ENCODE results near the gene PTGS2. TPM values are rescaled to one million over a fixed set of nuclear protein-coding genes. Genes with fewer than 3 reads are reported as not detected.

Gene PTGS2
- total and polyA plus RNA-seq, 2 experiments from 2014 or later, result 0.11 to 0.17 TPM

DNA sequence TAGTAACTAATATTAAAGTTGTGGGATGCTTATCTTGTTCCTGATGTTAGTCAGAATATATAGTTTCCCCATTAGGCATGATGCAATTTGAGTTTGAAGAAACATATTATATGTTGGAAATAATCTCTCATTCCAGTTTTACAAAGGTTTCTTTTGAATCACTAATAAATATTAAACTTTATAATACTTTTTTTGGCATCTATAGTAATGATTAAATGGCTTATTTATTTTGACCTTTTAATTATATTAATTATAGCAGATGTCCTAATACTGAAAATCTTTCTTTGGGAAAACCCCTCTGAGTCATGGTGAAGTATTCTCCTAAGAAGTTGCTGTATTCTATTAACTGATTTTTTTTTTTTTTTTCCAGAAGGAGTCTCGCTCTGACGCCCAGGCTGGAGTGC, 28.5 kb upstream of the PTGS2 start (continued):
- TF ChIP-seq, protein P1, sequence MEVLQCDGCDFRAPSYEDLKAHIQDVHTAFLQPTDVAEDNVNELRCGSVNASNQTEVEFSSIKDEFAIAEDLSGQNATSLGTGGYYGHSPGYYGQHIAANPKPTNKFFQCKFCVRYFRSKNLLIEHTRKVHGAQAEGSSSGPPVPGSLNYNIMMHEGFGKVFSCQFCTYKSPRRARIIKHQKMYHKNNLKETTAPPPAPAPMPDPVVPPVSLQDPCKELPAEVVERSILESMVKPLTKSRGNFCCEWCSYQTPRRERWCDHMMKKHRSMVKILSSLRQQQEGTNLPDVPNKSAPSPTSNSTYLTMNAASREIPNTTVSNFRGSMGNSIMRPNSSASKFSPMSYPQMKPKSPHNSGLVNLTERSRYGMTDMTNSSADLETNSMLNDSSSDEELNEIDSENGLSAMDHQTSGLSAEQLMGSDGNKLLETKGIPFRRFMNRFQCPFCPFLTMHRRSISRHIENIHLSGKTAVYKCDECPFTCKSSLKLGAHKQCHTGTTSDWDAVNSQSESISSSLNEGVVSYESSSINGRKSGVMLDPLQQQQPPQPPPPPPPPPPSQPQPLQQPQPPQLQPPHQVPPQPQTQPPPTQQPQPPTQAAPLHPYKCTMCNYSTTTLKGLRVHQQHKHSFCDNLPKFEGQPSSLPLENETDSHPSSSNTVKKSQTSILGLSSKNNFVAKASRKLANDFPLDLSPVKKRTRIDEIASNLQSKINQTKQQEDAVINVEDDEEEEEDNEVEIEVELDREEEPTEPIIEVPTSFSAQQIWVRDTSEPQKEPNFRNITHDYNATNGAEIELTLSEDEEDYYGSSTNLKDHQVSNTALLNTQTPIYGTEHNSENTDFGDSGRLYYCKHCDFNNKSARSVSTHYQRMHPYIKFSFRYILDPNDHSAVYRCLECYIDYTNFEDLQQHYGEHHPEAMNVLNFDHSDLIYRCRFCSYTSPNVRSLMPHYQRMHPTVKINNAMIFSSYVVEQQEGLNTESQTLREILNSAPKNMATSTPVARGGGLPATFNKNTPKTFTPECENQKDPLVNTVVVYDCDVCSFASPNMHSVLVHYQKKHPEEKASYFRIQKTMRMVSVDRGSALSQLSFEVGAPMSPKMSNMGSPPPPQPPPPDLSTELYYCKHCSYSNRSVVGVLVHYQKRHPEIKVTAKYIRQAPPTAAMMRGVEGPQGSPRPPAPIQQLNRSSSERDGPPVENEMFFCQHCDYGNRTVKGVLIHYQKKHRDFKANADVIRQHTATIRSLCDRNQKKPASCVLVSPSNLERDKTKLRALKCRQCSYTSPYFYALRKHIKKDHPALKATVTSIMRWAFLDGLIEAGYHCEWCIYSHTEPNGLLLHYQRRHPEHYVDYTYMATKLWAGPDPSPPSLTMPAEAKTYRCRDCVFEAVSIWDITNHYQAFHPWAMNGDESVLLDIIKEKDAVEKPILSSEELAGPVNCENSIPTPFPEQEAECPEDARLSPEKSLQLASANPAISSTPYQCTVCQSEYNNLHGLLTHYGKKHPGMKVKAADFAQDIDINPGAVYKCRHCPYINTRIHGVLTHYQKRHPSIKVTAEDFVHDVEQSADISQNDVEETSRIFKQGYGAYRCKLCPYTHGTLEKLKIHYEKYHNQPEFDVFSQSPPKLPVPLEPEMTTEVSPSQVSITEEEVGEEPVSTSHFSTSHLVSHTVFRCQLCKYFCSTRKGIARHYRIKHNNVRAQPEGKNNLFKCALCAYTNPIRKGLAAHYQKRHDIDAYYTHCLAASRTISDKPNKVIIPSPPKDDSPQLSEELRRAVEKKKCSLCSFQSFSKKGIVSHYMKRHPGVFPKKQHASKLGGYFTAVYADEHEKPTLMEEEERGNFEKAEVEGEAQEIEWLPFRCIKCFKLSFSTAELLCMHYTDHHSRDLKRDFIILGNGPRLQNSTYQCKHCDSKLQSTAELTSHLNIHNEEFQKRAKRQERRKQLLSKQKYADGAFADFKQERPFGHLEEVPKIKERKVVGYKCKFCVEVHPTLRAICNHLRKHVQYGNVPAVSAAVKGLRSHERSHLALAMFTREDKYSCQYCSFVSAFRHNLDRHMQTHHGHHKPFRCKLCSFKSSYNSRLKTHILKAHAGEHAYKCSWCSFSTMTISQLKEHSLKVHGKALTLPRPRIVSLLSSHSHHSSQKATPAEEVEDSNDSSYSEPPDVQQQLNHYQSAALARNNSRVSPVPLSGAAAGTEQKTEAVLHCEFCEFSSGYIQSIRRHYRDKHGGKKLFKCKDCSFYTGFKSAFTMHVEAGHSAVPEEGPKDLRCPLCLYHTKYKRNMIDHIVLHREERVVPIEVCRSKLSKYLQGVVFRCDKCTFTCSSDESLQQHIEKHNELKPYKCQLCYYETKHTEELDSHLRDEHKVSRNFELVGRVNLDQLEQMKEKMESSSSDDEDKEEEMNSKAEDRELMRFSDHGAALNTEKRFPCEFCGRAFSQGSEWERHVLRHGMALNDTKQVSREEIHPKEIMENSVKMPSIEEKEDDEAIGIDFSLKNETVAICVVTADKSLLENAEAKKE (CRISPR knock-in tag; IDR thresholded peaks at IDR 0.05), result no peak
- no peak for TF ChIP-seq NANOG (IDR thresholded peaks at IDR 0.05; ENCODE audit: borderline replicate concordance)

DNA sequence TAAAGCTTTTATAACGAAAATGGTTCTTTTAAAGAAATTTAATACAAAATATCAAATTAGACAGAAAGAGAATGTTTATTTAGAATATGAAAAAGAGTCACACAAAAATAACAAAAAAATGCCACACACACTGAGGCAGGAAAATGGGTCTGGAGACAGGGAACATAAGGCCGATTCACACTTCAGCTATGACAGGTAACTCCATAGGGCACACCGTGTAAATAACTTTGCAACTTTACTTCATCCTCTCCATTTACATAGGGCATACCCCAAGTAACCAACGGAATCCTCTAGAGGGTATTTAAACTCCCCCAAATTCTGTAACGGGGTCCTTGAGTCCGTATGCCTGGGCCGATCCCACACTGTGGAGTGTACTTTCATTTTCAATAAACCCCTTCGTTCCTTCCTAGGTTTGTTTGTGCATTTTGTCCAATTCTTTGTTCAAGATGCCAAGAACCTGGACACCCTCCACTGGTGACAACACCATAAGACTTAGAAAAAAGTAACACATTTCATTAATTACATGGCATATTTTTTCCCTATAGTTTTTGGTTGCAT, 23.1 kb upstream of the PTGS2 start:
- H2AFZ ChIP-seq, result no peak overlapping the region
- no peaks in the 10 kb centered on the region for H3K36me3 ChIP-seq (ENCODE audit: insufficient read depth)
- Mint-ChIP-seq H3K4me3 (no peak overlapping the region), H3K9me3 (no peaks in the 10 kb centered on the region), H3K36me3 (ENCODE audit: low read depth) (no peaks in the 10 kb centered on the region), H3K27me3 (ENCODE audit: insufficient read depth, low read depth, poor library complexity) (no peaks in the 10 kb centered on the region), H3K4me1 (no peaks in the 10 kb centered on the region), H3K27ac (no peak overlapping the region)
- ATAC-seq (no peak), DNase-seq (ENCODE audit: low spot score) (no peak)
- no peak overlapping the region for H3K4me3 ChIP-seq
- H3K4me1 ChIP-seq (ENCODE audit: insufficient read depth), result no peaks in the 10 kb centered on the region
- H3K4me2 ChIP-seq, result no peak overlapping the region
- H3K79me2 ChIP-seq (replicated peaks; ENCODE audit: insufficient read depth), result no peaks in the 10 kb centered on the region
- 0 out of 2 replicates have a peak, but pooled peaks cover 3% of the 10 kb centered on the region for H3K9me2 ChIP-seq (ENCODE audit: insufficient read depth)
- H3F3A ChIP-seq (replicated peaks; ENCODE audit: low read depth), result no peaks in the 10 kb centered on the region
- H3K27ac ChIP-seq (ENCODE audit: low read depth), result no peak overlapping the region
- no peaks in the 10 kb centered on the region for H3K27me3 ChIP-seq (ENCODE audit: insufficient read depth)
- H4K20me1 ChIP-seq (replicated peaks; ENCODE audit: insufficient read depth), result no peaks in the 10 kb centered on the region
- TF ChIP-seq POLR2AphosphoS5 (IDR thresholded peaks at IDR 0.05; ENCODE audit: low read depth) (no peak), EZH2phosphoT487 (IDR thresholded peaks at IDR 0.05; ENCODE audit: unreplicated experiment) (no peak)
- TF ChIP-seq, protein P1 (CRISPR knock-in tag; IDR thresholded peaks at IDR 0.05), result no peak
- TF ChIP-seq, protein P2, sequence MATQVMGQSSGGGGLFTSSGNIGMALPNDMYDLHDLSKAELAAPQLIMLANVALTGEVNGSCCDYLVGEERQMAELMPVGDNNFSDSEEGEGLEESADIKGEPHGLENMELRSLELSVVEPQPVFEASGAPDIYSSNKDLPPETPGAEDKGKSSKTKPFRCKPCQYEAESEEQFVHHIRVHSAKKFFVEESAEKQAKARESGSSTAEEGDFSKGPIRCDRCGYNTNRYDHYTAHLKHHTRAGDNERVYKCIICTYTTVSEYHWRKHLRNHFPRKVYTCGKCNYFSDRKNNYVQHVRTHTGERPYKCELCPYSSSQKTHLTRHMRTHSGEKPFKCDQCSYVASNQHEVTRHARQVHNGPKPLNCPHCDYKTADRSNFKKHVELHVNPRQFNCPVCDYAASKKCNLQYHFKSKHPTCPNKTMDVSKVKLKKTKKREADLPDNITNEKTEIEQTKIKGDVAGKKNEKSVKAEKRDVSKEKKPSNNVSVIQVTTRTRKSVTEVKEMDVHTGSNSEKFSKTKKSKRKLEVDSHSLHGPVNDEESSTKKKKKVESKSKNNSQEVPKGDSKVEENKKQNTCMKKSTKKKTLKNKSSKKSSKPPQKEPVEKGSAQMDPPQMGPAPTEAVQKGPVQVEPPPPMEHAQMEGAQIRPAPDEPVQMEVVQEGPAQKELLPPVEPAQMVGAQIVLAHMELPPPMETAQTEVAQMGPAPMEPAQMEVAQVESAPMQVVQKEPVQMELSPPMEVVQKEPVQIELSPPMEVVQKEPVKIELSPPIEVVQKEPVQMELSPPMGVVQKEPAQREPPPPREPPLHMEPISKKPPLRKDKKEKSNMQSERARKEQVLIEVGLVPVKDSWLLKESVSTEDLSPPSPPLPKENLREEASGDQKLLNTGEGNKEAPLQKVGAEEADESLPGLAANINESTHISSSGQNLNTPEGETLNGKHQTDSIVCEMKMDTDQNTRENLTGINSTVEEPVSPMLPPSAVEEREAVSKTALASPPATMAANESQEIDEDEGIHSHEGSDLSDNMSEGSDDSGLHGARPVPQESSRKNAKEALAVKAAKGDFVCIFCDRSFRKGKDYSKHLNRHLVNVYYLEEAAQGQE (IDR thresholded peaks at IDR 0.05; ENCODE audit: unreplicated experiment), result no peak
